ENCODE results near the gene ANO7. TPM values are rescaled to one million over a fixed set of nuclear protein-coding genes. Genes with fewer than 3 reads are reported as not detected.

Gene ANO7
- polyA plus RNA-seq, 1 of the 3 experiments (the other 2 are of a cell fraction): 0.81 TPM

DNA sequence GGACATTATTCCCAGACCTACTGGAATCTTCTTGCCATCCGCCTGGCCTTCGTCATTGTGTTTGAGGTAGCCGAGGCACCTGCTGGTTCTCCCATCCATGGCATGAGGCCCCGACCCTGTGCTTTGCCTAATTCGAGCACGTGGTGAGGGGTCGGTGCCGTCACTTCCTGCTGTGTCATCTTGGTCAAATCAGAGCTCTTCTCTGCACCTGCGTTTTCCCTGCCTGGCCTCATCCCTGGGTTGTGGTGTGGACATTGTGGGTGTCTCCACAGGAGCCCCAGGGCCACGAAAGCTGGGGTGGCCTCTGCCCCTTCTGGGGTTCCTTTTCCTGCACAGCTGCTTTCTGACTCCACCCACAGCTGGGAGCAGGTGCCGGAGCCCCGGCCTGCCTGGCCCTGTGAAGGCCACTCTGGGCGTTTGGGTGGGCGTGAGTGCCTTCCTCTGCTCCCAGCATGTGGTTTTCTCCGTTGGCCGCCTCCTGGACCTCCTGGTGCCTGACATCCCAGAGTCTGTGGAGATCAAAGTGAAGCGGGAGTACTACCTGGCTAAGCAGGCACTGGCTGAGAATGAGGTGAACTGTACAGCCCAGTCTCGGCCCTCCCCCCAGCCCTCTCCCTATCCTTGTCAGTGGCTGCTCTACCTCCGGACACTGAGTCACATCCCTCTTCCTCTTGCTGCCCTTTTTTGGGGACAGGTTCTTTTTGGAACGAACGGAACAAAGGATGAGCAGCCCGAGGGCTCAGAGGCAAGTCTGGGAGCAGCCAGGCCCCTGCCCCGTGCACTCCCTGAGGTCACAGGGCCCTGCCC lies 34.9 kb downstream of the ANO7 start:
- H3K27me3 ChIP-seq (ENCODE audit: insufficient read depth): no peaks in the 10 kb centered on the region
- H3K79me2 ChIP-seq (ENCODE audit: insufficient read depth): no peaks in the 10 kb centered on the region
- DNase-seq: no peak
- peaks cover 16% of the 10 kb centered on the region for H4K20me1 ChIP-seq (ENCODE audit: insufficient read depth)
- no peaks in the 10 kb centered on the region for H3K9me3 ChIP-seq
- no peak overlapping the region for H3K4me2 ChIP-seq
- ChIA-PET CTCF (interaction anchor here (0.8 to 2.7 kb wide), 3 partner anchors 9 to 372 kb away, joined by 3 to 10 read pairs (median 3); no protein-coding TSS in a partner anchor), POLR2A (interaction anchor here (0.7 to 1.7 kb wide), 2 partner anchors 12 to 403 kb away, joined by 3 to 4 read pairs; partner anchors contain the start of gene KIF1A)
- peak overlapping the region; percentile 6 to 56; a peak in 3 of 4 replicates for H3K27ac ChIP-seq (ENCODE audit: low read depth in 2 of 2, low read length in 1 of 2)
- H3K9ac ChIP-seq: no peak overlapping the region
- H3K9me2 ChIP-seq: no peaks in the 10 kb centered on the region
- peaks cover 15 to 26% of the 10 kb centered on the region in 2 experiments; a peak in 2 of 4 replicates for H3K4me1 ChIP-seq (ENCODE audit: control insufficient read depth in 1 of 2, insufficient read depth in 2 of 2, low read depth in 1 of 2, low read length in 1 of 2)
- no peak for TF ChIP-seq ZBTB33 (IDR thresholded peaks at IDR 0.05; ENCODE audit: borderline replicate concordance, low read depth)
- no peak for TF ChIP-seq SMC3 (IDR thresholded peaks at IDR 0.05; ENCODE audit: low read depth, low read length)
- TF ChIP-seq MXI1 (IDR thresholded peaks at IDR 0.05; ENCODE audit: low read depth, low read length): no peak
- no peak for TF ChIP-seq SIN3A (IDR thresholded peaks at IDR 0.05; ENCODE audit: borderline replicate concordance, low read depth, low read length)
- no peak for TF ChIP-seq TCF12 (IDR thresholded peaks at IDR 0.05)
- no peak for TF ChIP-seq FOSL2 (IDR thresholded peaks at IDR 0.05; ENCODE audit: borderline replicate concordance, low read depth)
- no peak for TF ChIP-seq FOXJ3 (CRISPR knock-in tag; IDR thresholded peaks at IDR 0.05)
- TF ChIP-seq USF1 (IDR thresholded peaks at IDR 0.05; ENCODE audit: borderline replicate concordance, low read depth): no peak
- no peak for TF ChIP-seq ELF1 (IDR thresholded peaks at IDR 0.05)
- no peak for TF ChIP-seq USF2 (IDR thresholded peaks at IDR 0.05; ENCODE audit: borderline replicate concordance, low read depth, low read length)
- TF ChIP-seq RXRA (IDR thresholded peaks at IDR 0.05; ENCODE audit: borderline replicate concordance, low read depth): no peak
- TF ChIP-seq MEF2A (IDR thresholded peaks at IDR 0.05; ENCODE audit: borderline replicate concordance, low read depth): no peak
- TF ChIP-seq TAF1 (IDR thresholded peaks at IDR 0.05; ENCODE audit: borderline replicate concordance, low read depth, low read length): no peak
- TF ChIP-seq EP300 (IDR thresholded peaks at IDR 0.05; ENCODE audit: borderline replicate concordance in 1 of 2, low read depth in 1 of 2, low read length in 1 of 2): no peak
- no peak for TF ChIP-seq MAX (IDR thresholded peaks at IDR 0.05; ENCODE audit: low read depth)
- TF ChIP-seq JUND (IDR thresholded peaks at IDR 0.05): no peak
- no peak for TF ChIP-seq GATA2 (CRISPR knock-in tag; IDR thresholded peaks at IDR 0.05)
- no peak for TF ChIP-seq EZH2phosphoT487 (IDR thresholded peaks at IDR 0.05; ENCODE audit: borderline replicate concordance, low read depth)
- 89% methylated on average over 13 of the region's 23 CpGs for WGBS (ENCODE audit: low lambda C conversion rate)
- no peak overlapping the region for H2AFZ ChIP-seq (ENCODE audit: low read depth)
- H3F3A ChIP-seq (replicated peaks; ENCODE audit: insufficient read depth): peaks cover 27% of the 10 kb centered on the region
- peaks cover 0 to 24% of the 10 kb centered on the region in 2 experiments for H3K36me3 ChIP-seq (replicated peaks in 1 of 2; ENCODE audit: control insufficient read depth in 1 of 2, insufficient read depth in 2 of 2, low read length in 1 of 2)
- no peak overlapping the region for H3K4me3 ChIP-seq (ENCODE audit: low read depth in 2 of 2, low read length in 1 of 2)

Data from SK-N-SH (cell line).